A172 (cell line): ENCODE measurements around the gene NOTCH2. TPM values are rescaled to one million over a fixed set of nuclear protein-coding genes. Genes with fewer than 3 reads are reported as not detected.
A peak's percentile ranks its signal among the peaks of the same experiment; 100 is the strongest.

Experiments
- DNase-seq: peaks from one replicate; pipeline ENCODE4 v3.0.0-alpha.2; 2015; ENCODE audit warnings: low spot score
- total RNA-seq: library from RNA; depleted of rRNA; stranded (reverse); fragments of >200 nt; shearing (Covaris generic); gene quantifications from 2 replicates; pipeline ENCODE4 v1.2.3, GENCODE V29; 2014

Gene NOTCH2
- total RNA-seq, 1 experiment from 2014 or later, result 58.5 TPM

- DNase-seq, result no peak
Measured at GRCh38 chr1:119975006-119975405, 94.5 kb downstream of the NOTCH2 start.

- no peak for DNase-seq
Measured at GRCh38 chr1:119974013-119974412, 95.4 kb downstream of the NOTCH2 start.

GRCh38 chr1:119971710-119972570 lies 97.5 kb downstream of the NOTCH2 start:
- DNase-seq, result no peak

- no peak for DNase-seq
Measured at GRCh38 chr1:119968601-119969000, 100.9 kb downstream of the NOTCH2 start.

GRCh38 chr1:119968068-119968492 lies 101.4 kb downstream of the NOTCH2 start:
- DNase-seq, result peak; percentile 61

GRCh38 chr1:119966681-119967080 lies 102.8 kb downstream of the NOTCH2 start:
- no peak for DNase-seq

GRCh38 chr1:119966020-119966419 lies 103.4 kb downstream of the NOTCH2 start:
- no peak for DNase-seq

GRCh38 chr1:119964673-119965363 lies 104.6 kb downstream of the NOTCH2 start:
- DNase-seq, result no peak

- DNase-seq, result no peak
Measured at GRCh38 chr1:119962296-119962968, 107.0 kb downstream of the NOTCH2 start.

- no peak for DNase-seq
Measured at GRCh38 chr1:119960501-119960900, 109.0 kb downstream of the NOTCH2 start.

GRCh38 chr1:119959268-119960220 lies 109.9 kb downstream of the NOTCH2 start:
- no peak for DNase-seq

GRCh38 chr1:119958223-119958622 lies 111.2 kb downstream of the NOTCH2 start:
- DNase-seq, result no peak

GRCh38 chr1:119956306-119956705 lies 113.2 kb downstream of the NOTCH2 start:
- DNase-seq, result no peak

GRCh38 chr1:119954476-119955422 lies 114.7 kb downstream of the NOTCH2 start:
- DNase-seq, result no peak

- no peak for DNase-seq
Measured at GRCh38 chr1:119953266-119953998, 116.0 kb downstream of the NOTCH2 start.

GRCh38 chr1:119952496-119952895 lies 117.0 kb downstream of the NOTCH2 start:
- DNase-seq, result no peak

- peak; percentile 59 for DNase-seq
Measured at GRCh38 chr1:119948342-119949214, 120.9 kb downstream of the NOTCH2 start.

- peak; percentile 32 for DNase-seq
Measured at GRCh38 chr1:119947468-119947867, 122.0 kb downstream of the NOTCH2 start.
